Measurements from ENCODE around the gene RASD1. TPM values are rescaled to one million over a fixed set of nuclear protein-coding genes. Genes with fewer than 3 reads are reported as not detected.
"Not testable (repeated sequence)": the region's sequence is repeated elsewhere in the genome, so short reads cannot be mapped to it uniquely, and the experiment has no call there.

The RASD1 gene
- total RNA-seq, 4 donors from 2014 or later: 76.9 to 413 (median 322) TPM

DNA sequence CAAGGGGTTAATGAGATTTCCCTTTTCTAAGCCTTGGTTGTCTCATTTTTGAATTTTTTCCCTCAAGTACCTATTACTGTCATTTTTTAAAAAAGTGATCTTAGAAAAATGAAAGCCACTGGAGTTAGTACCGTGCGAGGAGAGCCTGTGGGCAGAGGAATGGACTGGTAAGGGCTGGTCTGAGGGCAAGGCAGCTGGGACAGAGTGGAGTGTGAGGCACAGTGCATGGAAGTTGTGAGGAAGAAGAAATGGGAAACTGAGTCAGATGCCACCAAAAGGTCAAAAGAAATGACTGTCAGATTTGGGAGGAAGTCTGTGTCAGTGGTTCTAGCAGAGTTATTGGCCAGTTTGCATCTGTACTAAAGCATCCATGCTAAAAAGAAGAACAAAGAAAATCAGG, 8.2 kb downstream of the RASD1 start:
- no peak for DNase-seq (ENCODE audit: low spot score)
- no peak for ATAC-seq (ENCODE audit: low FRiP score)
- TF ChIP-seq, protein P1, sequence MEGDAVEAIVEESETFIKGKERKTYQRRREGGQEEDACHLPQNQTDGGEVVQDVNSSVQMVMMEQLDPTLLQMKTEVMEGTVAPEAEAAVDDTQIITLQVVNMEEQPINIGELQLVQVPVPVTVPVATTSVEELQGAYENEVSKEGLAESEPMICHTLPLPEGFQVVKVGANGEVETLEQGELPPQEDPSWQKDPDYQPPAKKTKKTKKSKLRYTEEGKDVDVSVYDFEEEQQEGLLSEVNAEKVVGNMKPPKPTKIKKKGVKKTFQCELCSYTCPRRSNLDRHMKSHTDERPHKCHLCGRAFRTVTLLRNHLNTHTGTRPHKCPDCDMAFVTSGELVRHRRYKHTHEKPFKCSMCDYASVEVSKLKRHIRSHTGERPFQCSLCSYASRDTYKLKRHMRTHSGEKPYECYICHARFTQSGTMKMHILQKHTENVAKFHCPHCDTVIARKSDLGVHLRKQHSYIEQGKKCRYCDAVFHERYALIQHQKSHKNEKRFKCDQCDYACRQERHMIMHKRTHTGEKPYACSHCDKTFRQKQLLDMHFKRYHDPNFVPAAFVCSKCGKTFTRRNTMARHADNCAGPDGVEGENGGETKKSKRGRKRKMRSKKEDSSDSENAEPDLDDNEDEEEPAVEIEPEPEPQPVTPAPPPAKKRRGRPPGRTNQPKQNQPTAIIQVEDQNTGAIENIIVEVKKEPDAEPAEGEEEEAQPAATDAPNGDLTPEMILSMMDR (IDR thresholded peaks at IDR 0.05): no peak

DNA sequence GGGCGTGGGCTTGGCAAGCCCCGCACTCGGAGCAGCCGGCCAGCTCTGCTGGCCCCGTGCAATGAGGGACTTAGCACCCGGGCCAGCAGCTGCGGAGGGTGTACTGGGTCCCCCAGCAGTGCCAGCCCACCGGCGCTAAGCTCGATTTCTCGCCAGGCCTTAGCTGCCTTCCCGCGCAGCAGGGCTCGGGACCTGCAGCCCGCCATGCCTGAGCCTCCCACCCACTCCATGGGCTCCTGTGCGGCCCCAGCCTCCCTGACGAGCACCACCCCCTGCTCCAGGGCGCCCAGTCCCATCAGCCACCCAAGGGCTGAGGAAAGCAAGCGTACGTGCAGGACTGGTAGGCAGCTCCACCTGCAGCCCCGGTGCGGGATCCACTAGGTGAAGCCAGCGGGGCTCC, 9.8 kb downstream of the RASD1 start:
- DNase-seq (ENCODE audit: low spot score); ATAC-seq (ENCODE audit: low FRiP score): not testable (repeated sequence)

DNA sequence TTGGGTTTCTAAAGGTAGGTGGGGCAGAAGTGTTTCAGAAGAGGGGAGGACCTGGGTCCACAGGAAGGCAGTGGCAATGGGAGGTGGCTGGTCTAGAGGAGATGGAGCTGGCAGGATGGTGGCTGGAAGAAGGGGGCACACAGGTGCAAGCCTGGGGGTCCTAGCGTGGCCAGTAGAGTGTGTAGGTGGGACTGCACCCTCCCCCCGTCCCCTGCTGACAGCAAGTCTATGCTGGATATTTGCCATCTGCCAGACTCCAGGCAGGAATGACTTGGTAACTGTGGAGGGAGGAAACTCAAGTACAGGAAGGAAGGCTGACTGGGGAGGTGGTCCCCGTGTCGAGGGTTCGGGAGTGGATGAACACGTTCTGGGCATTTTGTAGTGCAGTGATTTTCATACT, 10.8 kb downstream of the RASD1 start:
- ATAC-seq (ENCODE audit: low FRiP score): no peak
- TF ChIP-seq, protein P1 (IDR thresholded peaks at IDR 0.05): no peak
- no peak for DNase-seq (ENCODE audit: low spot score)

DNA sequence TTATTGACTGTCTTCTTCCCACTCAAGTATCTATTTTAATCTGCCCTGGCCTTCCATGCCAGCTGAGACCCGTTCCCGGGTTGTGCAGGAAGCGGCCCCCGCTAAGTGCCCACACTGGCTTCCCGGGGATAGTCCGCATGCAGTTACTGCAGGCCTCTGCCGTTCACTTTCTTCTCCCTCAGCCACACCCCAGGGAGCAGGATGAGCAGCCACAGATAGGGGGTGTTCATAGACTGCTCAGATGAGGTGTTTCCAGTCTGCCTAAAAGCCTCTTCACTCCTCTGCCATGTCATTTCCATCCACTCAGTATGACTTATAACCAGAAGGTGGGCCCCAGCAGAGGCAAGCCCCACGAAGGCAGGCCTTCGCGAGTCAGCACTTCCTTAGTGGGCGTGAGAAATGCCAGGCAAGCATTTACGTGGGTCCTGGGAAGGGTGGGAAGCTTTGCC, 11.7 kb downstream of the RASD1 start:
- ATAC-seq (ENCODE audit: low FRiP score) (no peak), DNase-seq (ENCODE audit: low spot score) (no peak)
- TF ChIP-seq, protein P1 (IDR thresholded peaks at IDR 0.05): no peak

DNA sequence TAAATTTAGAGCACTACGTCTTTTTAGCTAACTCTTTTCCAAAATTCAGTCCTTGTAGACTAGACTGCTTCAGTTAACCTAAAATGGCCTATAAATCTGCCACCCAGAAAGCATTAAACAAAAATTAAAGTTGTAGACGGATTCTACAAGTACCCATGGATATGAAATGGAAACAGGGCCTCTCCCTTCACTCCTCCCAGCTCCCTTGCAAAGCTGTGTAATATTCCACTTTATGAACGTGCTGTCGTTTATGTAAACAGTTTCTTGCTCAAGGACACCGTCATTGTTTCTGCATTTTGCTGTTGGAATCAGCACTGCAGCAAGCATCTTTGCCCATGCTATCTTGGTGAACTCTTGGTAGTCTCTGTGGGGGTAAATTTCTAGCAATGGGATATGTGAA, 14.3 kb downstream of the RASD1 start:
- DNase-seq (ENCODE audit: low spot score) (no peak), ATAC-seq (ENCODE audit: low FRiP score) (no peak)

DNA sequence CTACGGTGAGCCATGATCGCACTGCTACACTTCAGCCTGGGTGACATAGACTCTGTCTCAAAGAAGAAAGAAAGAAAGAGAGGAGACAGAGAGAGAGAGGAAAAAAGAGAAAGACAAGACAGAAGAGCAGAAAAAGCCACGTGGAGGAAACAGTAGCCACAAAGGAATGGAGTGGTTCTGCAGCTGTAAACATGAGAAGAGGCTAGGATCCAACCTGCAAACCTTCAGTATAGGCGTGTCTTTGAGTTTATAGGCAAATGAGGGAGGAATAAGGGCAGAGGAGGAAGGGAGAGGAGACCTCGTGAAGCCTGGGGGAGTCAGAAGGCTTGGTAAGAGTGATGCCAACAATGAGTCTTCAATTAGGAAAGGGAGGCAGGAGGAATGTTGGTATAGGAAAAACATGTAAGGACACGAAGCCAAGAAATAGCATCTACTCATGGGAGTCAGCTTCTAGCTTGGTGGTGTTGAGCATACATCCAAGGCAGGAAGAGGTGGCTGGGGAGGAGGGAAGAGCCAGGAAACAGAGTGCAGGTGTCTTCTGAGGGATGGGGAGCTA, 15.5 kb downstream of the RASD1 start:
- TF ChIP-seq, protein P1 (IDR thresholded peaks at IDR 0.05): no peak
- DNase-seq (ENCODE audit: low spot score) (no peak), ATAC-seq (ENCODE audit: low FRiP score) (no peak)

More for the DNA sequence above, 14.3 kb downstream of the RASD1 start:
- TF ChIP-seq, protein P1 (IDR thresholded peaks at IDR 0.05): no peak

DNA sequence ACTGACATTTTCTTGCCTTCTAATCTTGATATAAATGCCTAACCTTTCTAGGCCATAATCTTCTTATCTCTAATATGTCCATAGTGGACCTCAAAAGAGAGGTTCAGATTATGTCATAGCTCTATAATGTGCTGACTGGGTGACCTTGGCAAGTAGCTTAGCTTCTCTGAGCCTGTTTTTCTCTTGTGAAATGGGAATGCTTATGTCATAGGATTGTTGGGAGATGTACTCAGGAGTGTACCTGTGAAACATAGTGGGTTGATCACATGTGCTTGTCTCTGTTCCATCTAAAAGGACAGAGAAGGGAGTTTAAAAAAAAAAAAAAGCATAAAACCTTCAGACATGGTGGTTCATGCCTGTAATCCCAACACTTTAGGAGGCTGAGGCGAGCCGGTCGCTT, 17.0 kb downstream of the RASD1 start:
- DNase-seq (ENCODE audit: low spot score): no peak
- TF ChIP-seq, protein P1 (IDR thresholded peaks at IDR 0.05): no peak
- no peak for ATAC-seq (ENCODE audit: low FRiP score)

Measured in omental fat pad (tissue), 4 donors.